ENCODE measurements around the gene MCF2L2.

Gene MCF2L2

GRCh38 chr3:183359036-183359435 lies 69.4 kb downstream of the MCF2L2 start:
- no peak for DNase-seq

- DNase-seq = no peak
Measured at GRCh38 chr3:183357564-183358079, 70.8 kb downstream of the MCF2L2 start.

- DNase-seq = no peak
Measured at GRCh38 chr3:183356920-183357319, 71.5 kb downstream of the MCF2L2 start.

- no peak for DNase-seq
Measured at GRCh38 chr3:183354874-183355273, 73.5 kb downstream of the MCF2L2 start.

DNA sequence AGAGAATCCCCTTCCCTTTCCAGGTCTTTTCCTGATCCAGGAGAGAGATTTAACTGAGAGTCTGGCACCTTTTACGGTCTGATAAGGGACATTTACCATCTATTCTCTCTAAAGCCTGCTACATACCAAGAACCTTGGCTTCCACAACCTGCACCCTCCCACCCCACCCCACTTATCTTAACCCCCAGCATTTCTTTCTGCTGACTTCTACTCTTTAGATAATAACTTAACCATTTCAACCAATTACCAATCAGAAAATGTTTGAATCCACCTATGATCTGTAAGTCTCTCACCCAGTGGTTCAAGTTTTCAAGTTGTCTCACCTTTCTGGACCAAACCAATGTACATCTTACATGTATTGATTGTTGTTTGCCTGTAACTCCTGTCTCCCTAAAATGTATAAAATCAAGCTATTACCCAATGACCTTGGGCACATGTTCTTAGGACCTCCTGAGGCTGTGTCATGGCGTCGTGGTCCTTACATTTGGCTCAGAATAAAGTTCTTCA lies 74.0 kb downstream of the MCF2L2 start:
- no peak for DNase-seq

DNA sequence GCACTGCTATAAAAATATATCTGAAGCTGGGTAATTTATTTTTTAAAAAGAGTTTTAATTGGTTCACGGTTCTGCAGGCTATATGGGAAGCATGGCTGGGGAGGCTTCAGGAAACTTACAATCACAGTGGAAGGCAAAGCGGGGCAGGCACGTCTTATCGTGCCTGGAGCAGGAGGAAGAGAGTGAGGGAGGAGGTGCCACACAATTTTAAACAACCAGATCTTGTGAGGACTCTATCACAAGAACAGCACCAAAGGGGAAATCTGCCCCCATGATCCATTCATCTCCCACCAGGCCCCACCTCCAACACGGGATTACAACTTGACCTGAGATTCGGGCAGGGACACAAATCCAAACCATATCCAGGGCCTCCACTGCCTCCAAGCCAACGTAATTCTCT lies 75.0 kb downstream of the MCF2L2 start:
- no peak for DNase-seq

DNA sequence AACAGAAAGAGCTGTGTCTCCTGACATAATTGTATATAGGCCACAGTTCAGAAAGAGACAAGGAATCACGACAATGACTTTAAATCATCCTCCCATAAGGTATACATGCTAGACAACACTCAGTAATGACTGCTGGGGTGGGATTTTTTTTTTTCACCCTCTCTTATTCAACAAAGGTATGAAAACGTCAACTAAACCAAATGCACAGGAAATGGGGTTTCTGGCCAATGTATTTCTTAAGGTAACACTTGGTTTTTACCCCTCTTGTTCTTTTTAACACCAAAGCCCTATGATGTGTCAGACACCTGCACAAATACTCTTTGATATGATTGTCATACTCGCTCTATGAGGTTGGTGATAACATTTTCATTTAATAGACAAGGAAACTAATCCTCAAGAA lies 78.3 kb downstream of the MCF2L2 start:
- no peak for DNase-seq

GRCh38 chr3:183349421-183350157 lies 78.8 kb downstream of the MCF2L2 start:
- no peak for DNase-seq

DNA sequence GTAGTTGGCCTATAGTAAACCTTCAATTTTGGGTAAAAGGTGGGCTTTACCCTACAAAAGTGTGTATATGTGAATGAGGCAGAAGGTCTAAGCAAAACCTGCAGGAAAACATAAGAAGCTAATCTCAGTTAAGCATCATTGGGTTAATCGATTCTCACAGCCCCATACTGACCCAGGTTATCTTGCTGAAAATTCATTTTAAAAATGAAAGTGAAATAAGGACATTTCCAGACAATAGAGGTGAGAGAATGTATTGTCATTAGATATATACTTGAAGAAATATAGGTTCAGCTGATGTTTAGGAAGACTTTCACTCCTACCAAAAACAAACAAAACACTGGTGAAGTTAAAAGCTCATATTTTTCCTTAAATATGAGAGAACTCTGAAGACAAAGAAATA lies 85.6 kb downstream of the MCF2L2 start:
- DNase-seq = no peak

DNA sequence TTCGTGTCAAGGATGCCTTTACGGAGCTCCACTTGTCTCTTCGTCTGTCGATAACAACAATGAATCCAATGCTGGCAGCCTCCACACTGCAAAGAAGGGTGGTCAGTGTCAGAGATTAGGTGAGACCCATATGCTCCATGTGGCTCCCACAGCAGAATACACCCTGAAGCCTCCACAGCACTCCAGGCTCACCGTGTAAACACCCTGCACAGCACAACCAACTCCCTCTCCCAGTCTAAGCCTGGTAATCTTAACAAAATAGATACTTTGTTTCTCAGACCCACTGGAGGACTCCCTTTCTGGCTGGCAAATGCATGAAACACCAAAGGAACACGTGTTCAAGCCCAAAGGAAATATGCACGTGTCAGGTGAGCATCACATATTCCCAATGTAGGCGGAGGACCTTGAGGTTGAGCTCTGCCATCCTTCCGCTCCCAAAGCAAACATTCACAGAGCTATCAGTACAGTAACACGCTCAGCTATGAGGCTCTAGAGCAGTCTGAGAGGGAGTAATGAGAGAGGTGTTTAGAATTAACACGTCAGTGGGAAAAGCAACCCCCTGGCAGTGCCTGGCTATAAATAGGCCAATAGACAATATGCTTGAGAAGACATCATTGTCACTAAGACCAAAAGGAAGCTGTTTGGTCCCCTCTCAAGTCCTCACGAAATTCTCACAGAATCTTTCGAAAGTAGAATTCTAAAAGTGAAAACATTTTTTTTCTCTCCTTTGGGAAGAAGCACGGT lies 86.7 kb downstream of the MCF2L2 start:
- no peak for DNase-seq

- no peak for DNase-seq
Measured at GRCh38 chr3:183340222-183340621, 88.2 kb downstream of the MCF2L2 start.

DNA sequence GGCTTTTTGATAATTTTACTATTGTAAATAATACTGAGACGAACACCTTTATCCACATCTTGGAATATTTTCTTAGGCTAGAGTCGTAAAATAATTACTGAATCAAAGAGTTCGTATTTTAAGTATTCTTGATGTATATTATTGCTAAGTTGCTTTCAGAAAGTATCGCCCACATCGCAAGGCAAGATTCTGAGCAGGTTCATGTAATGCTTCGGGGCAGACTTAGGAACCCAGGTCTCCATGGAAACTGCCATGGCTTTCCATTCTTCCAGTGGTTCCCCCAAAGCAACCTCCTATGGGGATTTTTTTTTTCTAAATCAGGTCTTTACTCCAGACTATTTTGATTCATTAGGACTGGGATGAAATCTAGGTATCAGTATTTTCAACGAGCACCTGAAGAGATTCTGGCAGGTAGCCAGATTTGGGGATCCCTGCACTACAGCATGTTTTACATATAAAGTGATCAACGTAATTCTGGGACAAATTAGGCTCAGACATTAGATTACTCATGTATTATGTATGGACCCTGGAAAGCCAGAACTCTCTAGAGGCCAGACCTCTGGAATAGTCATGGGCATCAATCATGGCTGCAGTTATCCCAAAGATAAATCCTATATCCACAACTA lies 88.8 kb downstream of the MCF2L2 start:
- DNase-seq = no peak

- no peak for DNase-seq
Measured at GRCh38 chr3:183338520-183338919, 89.9 kb downstream of the MCF2L2 start.

DNA sequence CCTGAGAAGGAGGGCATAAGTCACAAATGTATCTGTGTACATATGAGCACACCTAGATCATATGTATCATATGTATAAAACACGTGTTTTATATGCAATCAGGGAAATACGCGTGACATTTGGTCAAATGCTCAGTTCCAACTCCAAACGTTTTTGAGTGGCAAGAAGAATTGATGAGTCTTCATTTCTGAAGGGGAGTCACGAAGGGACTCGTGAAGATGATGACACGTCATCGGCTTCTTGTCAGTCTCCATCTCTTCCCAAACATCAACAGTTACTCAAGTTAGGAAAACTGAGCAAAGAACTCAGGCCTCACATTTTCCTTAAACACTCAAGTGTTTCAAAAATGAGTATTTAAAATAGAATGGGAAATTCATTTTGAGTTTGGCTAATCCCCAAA lies 95.9 kb downstream of the MCF2L2 start:
- no peak for DNase-seq

GRCh38 chr3:183331498-183331897 lies 96.9 kb downstream of the MCF2L2 start:
- DNase-seq = no peak

GRCh38 chr3:183330881-183331280 lies 97.5 kb downstream of the MCF2L2 start:
- no peak for DNase-seq

- DNase-seq = no peak
Measured at GRCh38 chr3:183329543-183329942, 98.9 kb downstream of the MCF2L2 start.

- DNase-seq = no peak
Measured at GRCh38 chr3:183328823-183329222, 99.6 kb downstream of the MCF2L2 start.

DNA sequence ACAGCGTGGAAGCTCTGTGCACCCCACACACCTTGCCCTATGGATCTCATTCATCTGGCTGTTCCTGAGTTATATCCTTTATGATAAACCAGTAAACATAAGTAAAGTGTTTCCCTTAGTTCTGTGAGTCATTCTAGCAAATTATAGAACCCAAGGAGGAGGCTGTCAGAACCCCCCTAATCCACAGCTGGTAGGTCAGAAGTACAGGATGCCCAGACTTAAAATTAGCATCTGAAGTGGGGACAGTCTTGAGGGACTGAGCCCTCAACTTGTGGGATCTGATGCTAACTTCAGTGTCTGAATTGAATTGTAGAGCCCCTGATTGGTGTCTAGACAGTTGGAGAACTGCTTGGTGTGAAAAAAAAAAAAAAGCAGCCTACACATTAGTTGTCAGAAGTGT lies 100.3 kb downstream of the MCF2L2 start:
- DNase-seq = no peak

- DNase-seq = no peak
Measured at GRCh38 chr3:183327343-183327742, 101.1 kb downstream of the MCF2L2 start.

DNA sequence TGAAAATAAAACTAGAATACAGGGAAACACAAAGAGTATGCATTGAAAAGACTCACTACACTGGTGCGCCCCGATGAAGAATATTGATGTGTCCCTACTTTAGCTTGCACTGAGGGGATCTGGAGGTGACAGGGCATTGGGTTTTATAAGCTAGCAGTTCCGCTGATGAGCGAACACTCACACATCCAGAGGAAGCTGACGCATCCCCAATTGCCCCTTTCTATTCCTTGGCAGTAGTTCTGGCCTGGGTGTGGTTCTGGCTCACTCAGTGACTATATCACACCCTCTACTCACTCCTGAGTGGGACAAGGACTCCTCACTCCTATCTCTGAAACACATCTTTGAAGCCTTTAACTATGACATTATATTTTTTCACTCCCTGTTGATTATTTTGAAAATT lies 104.3 kb downstream of the MCF2L2 start:
- no peak for DNase-seq

DNA sequence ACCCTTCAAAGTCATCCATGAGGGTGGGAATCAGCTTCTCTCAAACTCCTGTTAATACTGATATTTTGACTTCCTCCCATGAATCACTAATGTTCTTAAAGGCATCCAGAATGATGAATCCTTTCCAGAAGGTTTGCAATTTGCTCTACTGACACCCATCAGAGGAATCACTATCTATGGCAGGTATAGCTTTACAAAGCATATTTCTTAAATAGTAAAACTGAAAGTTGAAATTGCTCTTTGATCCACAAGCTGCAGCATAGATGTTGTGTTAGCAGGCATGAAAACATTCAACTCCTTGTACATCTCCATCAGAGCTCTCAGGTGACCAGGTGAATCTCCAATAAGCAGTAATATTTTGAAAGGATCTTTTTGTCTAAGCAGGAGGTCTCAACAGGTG lies 109.0 kb downstream of the MCF2L2 start:
- no peak for DNase-seq

- DNase-seq = no peak
Measured at GRCh38 chr3:183318877-183319276, 109.5 kb downstream of the MCF2L2 start.

All from activated effector memory CD4-positive, alpha-beta T cell treated with anti-CD3 and anti-CD28 coated beads, Interleukin-2, amount 50 U/mL, for 16 hours (primary cell).